Thyroid gland (tissue), 4 donors: ENCODE measurements around the gene MYO9B. TPM values are rescaled to one million over a fixed set of nuclear protein-coding genes. Genes with fewer than 3 reads are reported as not detected.

Experiments
- DNase-seq, 2 donors: peaks; one replicate each; pipeline ENCODE4 v3.0.0-alpha.2; 2019
- H3K27ac ChIP-seq, 3 donors: fragments of 200-600 bp; sonication (generic); 1 replicate in 2 of 3; 2 replicates in 1 of 3; pipeline ENCODE4 v1.5.1; 2016 to 2019; ENCODE audit warnings: mild to moderate bottlenecking in 1 of 3, moderate library complexity in 1 of 3
- H3K27me3 ChIP-seq: fragments of 200-600 bp; sonication (generic); one replicate; pipeline ENCODE4 v1.5.1; 2019
- H3K36me3 ChIP-seq, 2 donors: fragments of 200-600 bp; sonication (generic); one replicate each; pipeline ENCODE4 v1.5.1; 2016 to 2019
- H3K4me1 ChIP-seq, 2 donors: fragments of 200-600 bp; sonication (generic); one replicate each; pipeline ENCODE4 v1.5.1; 2017 to 2019
- H3K4me3 ChIP-seq, 3 donors: fragments of 200-600 bp; sonication (generic); replicated peaks in 1 of 3; 1 replicate in 2 of 3; 2 replicates in 1 of 3; pipeline ENCODE4 v1.5.1; 2016; ENCODE audit warnings: mild to moderate bottlenecking in 1 of 3
- H3K9me3 ChIP-seq: fragments of 200-600 bp; sonication (generic); one replicate; pipeline ENCODE4 v1.5.1; 2017
- CTCF ChIP-seq, 6 experiments: fragments of 200-600 bp in 3 of 6; fragments of 450-650 bp in 3 of 6; sonication (generic) in 3 of 6; IDR thresholded peaks; one replicate each; pipeline ENCODE4 v1.5.1; 2016 to 2019; ENCODE audit warnings: antibody characterized with exemption in 6 of 6, mild to moderate bottlenecking in 2 of 6, inconsistent platforms in 1 of 6, moderate library complexity in 1 of 6
- POLR2A ChIP-seq, 2 donors: fragments of 450-650 bp; IDR thresholded peaks; one replicate each; pipeline ENCODE4 v1.6.1; 2017; ENCODE audit warnings: antibody characterized with exemption in 2 of 2, mild to moderate bottlenecking in 2 of 2, moderate library complexity in 1 of 2
- WGBS, 2 donors: methylation state at CpG; one replicate each; pipeline ENCODE4 v1.1.5; 2017; 5-methylcytosine and 5-hydroxymethylcytosine counted together
- intact Hi-C: fragments of 100-400 bp; cut with DNase I; formaldehyde crosslinking; loops from one replicate; pipeline ENCODE4 v1.15.1; 2023
- total RNA-seq, 4 donors: library from RNA; depleted of rRNA; stranded (reverse); fragments of >200 nt; gene quantifications; one replicate each; pipeline ENCODE4 v1.2.3, GENCODE V29; 2016

The MYO9B gene
- total RNA-seq, 4 donors from 2014 or later, result 33.7 to 52.9 (median 44.6) TPM

GRCh38 chr19:17162580-17162979 lies 87.0 kb downstream of the MYO9B start:
- H3K4me1 ChIP-seq, result no peaks in the 10 kb centered on the region
- H3K27ac ChIP-seq, result no peak overlapping the region
- TF ChIP-seq POLR2A (IDR thresholded peaks at IDR 0.05) (no peak), CTCF (IDR thresholded peaks at IDR 0.05) (no peak)
- no peak for DNase-seq
- H3K4me3 ChIP-seq, result no peak overlapping the region
- WGBS, 2 donors, result 94 to 100% methylated on average over 4 to 6 of the region's 6 CpGs
- H3K36me3 ChIP-seq, result peaks cover 35 to 36% of the 10 kb centered on the region in 2 donors
- intact Hi-C loops, result no loop called here
- H3K27me3 ChIP-seq, result no peaks in the 10 kb centered on the region
- no peaks in the 10 kb centered on the region for H3K9me3 ChIP-seq

DNA sequence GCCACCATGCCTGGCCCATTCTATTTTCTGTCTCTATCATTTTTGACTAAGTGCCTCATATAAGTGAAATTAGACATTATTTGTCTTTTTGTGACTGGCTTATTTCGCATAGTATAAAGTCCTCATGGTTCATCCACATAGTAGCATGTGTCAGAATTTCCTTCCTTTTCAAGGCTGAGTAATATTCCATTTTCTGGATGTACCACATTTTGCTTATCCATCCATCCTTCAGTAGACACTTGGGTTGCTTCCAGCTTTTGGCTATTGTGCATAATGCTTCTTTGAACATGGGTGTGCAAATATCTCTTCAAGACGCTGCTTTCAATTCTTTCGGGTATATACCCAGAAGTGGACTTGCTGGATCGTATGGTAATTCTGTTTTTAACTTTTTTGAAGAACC lies 88.1 kb downstream of the MYO9B start:
- 97 to 99% methylated on average over 4 of the region's 4 CpGs for WGBS, 2 donors
- H3K9me3 ChIP-seq, result no peaks in the 10 kb centered on the region
- intact Hi-C loops, result no loop called here

DNA sequence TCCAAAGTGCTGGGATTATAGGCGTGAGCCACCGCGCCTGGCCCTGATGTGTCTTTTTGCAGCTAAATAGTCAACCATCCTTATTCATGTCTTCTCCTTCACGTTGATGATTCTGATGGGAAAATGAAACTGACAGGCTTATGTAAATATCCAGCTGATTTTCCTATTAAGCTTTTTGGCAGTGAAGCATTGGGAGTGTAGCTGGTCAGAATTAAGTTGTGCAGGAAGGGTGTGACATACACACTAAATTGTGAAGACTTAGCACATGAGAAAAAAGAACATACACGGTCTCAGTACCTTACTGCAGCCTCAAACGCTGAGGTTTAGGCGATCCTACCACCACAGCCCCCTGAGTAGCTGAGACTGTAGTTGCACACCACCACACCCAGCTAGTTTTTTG lies 89.1 kb downstream of the MYO9B start:
- no peak for DNase-seq
- peaks cover 42 to 47% of the 10 kb centered on the region in 2 donors for H3K36me3 ChIP-seq
- no peaks in the 10 kb centered on the region for H3K27me3 ChIP-seq
- H3K4me3 ChIP-seq, result no peak overlapping the region
- H3K27ac ChIP-seq, result no peak overlapping the region
- H3K4me1 ChIP-seq, result no peaks in the 10 kb centered on the region
- no peak for TF ChIP-seq CTCF (IDR thresholded peaks at IDR 0.05)
- no peak for TF ChIP-seq POLR2A (IDR thresholded peaks at IDR 0.05)
- intact Hi-C loops, result no loop called here
- H3K9me3 ChIP-seq, result no peaks in the 10 kb centered on the region
- 87 to 96% methylated on average over 7 of the region's 7 CpGs for WGBS, 2 donors

More for the DNA sequence above, 88.1 kb downstream of the MYO9B start:
- Histone ChIP-seq H3K27ac (no peak overlapping the region), H3K4me3 (no peak overlapping the region), H3K36me3 (peaks cover 44% of the 10 kb centered on the region in 2 donors), H3K4me1 (no peaks in the 10 kb centered on the region), H3K27me3 (no peaks in the 10 kb centered on the region)
- no peak for DNase-seq
- TF ChIP-seq POLR2A (IDR thresholded peaks at IDR 0.05) (no peak), CTCF (IDR thresholded peaks at IDR 0.05) (no peak)

GRCh38 chr19:17165715-17166114 lies 90.1 kb downstream of the MYO9B start:
- no peak for DNase-seq

More at GRCh38 chr19:17165715-17166114, 90.1 kb downstream of the MYO9B start:
- intact Hi-C loops, result no loop called here
- WGBS, 2 donors, result 96 to 98% methylated on average over 5 of the region's 5 CpGs
- Histone ChIP-seq H3K4me3 (no peak overlapping the region), H3K4me1 (no peaks in the 10 kb centered on the region), H3K27ac (no peak overlapping the region), H3K36me3 (peaks cover 41% of the 10 kb centered on the region in 2 donors), H3K9me3 (no peaks in the 10 kb centered on the region), H3K27me3 (no peaks in the 10 kb centered on the region)
- no peak for TF ChIP-seq CTCF (IDR thresholded peaks at IDR 0.05)
- TF ChIP-seq POLR2A (IDR thresholded peaks at IDR 0.05), result no peak
